HCT116 (cell line): ENCODE results near the gene OBP2B. TPM values are rescaled to one million over a fixed set of nuclear protein-coding genes. Genes with fewer than 3 reads are reported as not detected.
A peak's percentile ranks its signal among the peaks of the same experiment; 100 is the strongest.
"Not testable (repeated sequence)": the region's sequence is repeated elsewhere in the genome, so short reads cannot be mapped to it uniquely, and the experiment has no call there.

ENCODE experiments used
- ATAC-seq: fragments of 200-7000 bp; cut with Tn5 transposase; 2 replicates; pipeline ENCODE4 v1.9.1; 2020; ENCODE audit warnings: mild to moderate bottlenecking, moderate library complexity
- BruUV-seq: library from RNA; stranded (reverse); fragments of 400-500 nt; replicated peaks from 2 replicates; lab custom pipeline; 2021; lab: Mats Ljungman, UMichigan
- CTCF ChIA-PET: fragments of 300-600 bp; sonication (Branson Sonifier 250); formaldehyde crosslinking; loops from one replicate; lab custom pipeline; 2021; ENCODE audit warnings: antibody characterized with exemption; lab: Charles Lee
- POLR2A ChIA-PET: fragments of 300-600, 350-600 bp; sonication (Branson Sonifier 250); formaldehyde crosslinking; loops from one replicate; lab custom pipeline; 2021; ENCODE audit warnings: antibody characterized with exemption; lab: Charles Lee
- RAD21 ChIA-PET, 2 experiments: fragments of 300-600 bp; sonication (Branson Sonifier 250); formaldehyde crosslinking; loops; one replicate each; lab custom pipeline; 2023; ENCODE audit warnings: low total read pairs in 2 of 2; ENCODE audit not compliant: uncharacterized antibody in 2 of 2, unreplicated experiment in 2 of 2, low non-redundant PET in 1 of 2; lab: Charles Lee
- DNase-seq: peaks from one replicate; pipeline ENCODE4 v3.0.0-alpha.2; 2010; ENCODE audit warnings: low read depth, low spot score
- H2AFZ ChIP-seq: fragments of 200-600 bp; shearing (Covaris generic), sonication (generic); 2 replicates; pipeline ENCODE4 v1.6.1; 2017; ENCODE audit warnings: low read depth, mixed run types, mixed read lengths, antibody characterized with exemption, low read length; ENCODE audit not compliant: poor library complexity, severe bottlenecking
- H3K27ac ChIP-seq: 2 replicates; pipeline ENCODE4 v1.5.1; 2012; ENCODE audit warnings: low read depth, low read length
- H3K27me3 ChIP-seq: fragments of 200-600 bp; sonication (generic); 2 replicates; pipeline ENCODE4 v1.6.1; 2016; ENCODE audit warnings: mixed run types, low read length, mixed read lengths; ENCODE audit not compliant: insufficient read depth
- H3K36me3 ChIP-seq, 2 experiments: fragments of 200-500 bp in 1 of 2; fragments of 200-600 bp in 1 of 2; sonication (Bioruptor generic) in 1 of 2; sonication (generic) in 1 of 2; 2 replicates each; pipeline versions ENCODE4 v1.5.1 to v1.6.1; 2014 to 2016; ENCODE audit warnings: low read length in 2 of 2, inconsistent platforms in 1 of 2, mixed read lengths in 1 of 2, mixed run types in 1 of 2; ENCODE audit not compliant: insufficient read depth in 2 of 2, control insufficient read depth in 1 of 2
- H3K4me1 ChIP-seq, 2 experiments: fragments of 200-600 bp in 1 of 2; sonication (generic) in 1 of 2; 2 replicates each; pipeline versions ENCODE4 v1.5.1 to v1.6.1; 2012 to 2017; ENCODE audit warnings: low read length in 2 of 2, inconsistent platforms in 1 of 2, mild to moderate bottlenecking in 1 of 2, mixed read lengths in 1 of 2, mixed run types in 1 of 2, moderate library complexity in 1 of 2; ENCODE audit not compliant: insufficient read depth in 2 of 2, control insufficient read depth in 1 of 2
- H3K4me2 ChIP-seq: fragments of 200-600 bp; sonication (generic); 2 replicates; pipeline ENCODE4 v1.6.1; 2017; ENCODE audit warnings: mixed run types, low read length, mixed read lengths
- H3K4me3 ChIP-seq, 2 experiments: fragments of 200-600 bp in 1 of 2; sonication (generic) in 1 of 2; replicated peaks in 1 of 2; 2 replicates each; pipeline ENCODE4 v1.5.1; 2011 to 2016; ENCODE audit warnings: low read length in 2 of 2, control low read depth in 1 of 2, low read depth in 1 of 2, mild to moderate bottlenecking in 1 of 2, mixed read lengths in 1 of 2, mixed run types in 1 of 2
- H3K79me2 ChIP-seq: fragments of 200-600 bp; sonication (generic); 2 replicates; pipeline ENCODE4 v1.6.1; 2017; ENCODE audit warnings: mild to moderate bottlenecking, mixed run types, low read length, moderate library complexity, mixed read lengths; ENCODE audit not compliant: insufficient read depth
- H3K9ac ChIP-seq: fragments of 200-600 bp; sonication (generic); 2 replicates; pipeline ENCODE4 v1.6.1; 2016; ENCODE audit warnings: low read length, mixed read lengths
- H3K9me2 ChIP-seq: fragments of 200-600 bp; sonication (generic), shearing (Covaris generic); 2 replicates; pipeline ENCODE4 v1.6.1; 2017; ENCODE audit warnings: mixed run types, mild to moderate bottlenecking, moderate library complexity; ENCODE audit not compliant: insufficient read depth
- H3K9me3 ChIP-seq, 2 experiments: fragments of 200-500 bp in 1 of 2; fragments of 200-600 bp in 1 of 2; sonication (Bioruptor generic) in 1 of 2; sonication (generic) in 1 of 2; 2 replicates each; pipeline ENCODE4 v1.6.1; 2014 to 2017; ENCODE audit warnings: low read length in 2 of 2, mixed read lengths in 2 of 2, inconsistent platforms in 1 of 2, low read depth in 1 of 2, mild to moderate bottlenecking in 1 of 2, mixed run types in 1 of 2, moderate library complexity in 1 of 2; ENCODE audit not compliant: control insufficient read depth in 1 of 2, insufficient read depth in 1 of 2
- H4K20me1 ChIP-seq: fragments of 200-600 bp; sonication (generic), shearing (Covaris generic); 2 replicates; pipeline ENCODE4 v1.6.1; 2017; ENCODE audit warnings: mixed run types, mild to moderate bottlenecking, moderate library complexity; ENCODE audit not compliant: insufficient read depth
- POLR2A ChIP-seq: IDR thresholded peaks from 2 replicates; pipeline ENCODE4 v1.7.0; 2011; ENCODE audit warnings: borderline replicate concordance; ENCODE audit not compliant: insufficient read depth, insufficient read length; ENCODE audit errors: extremely low read depth
- SP1 ChIP-seq: IDR thresholded peaks from 2 replicates; pipeline ENCODE4 v1.6.1; 2012; ENCODE audit warnings: low read depth
- intact Hi-C: fragments of 100-400 bp; cut with micrococcal nuclease; formaldehyde crosslinking; loops from 2 replicates; pipeline ENCODE4 v1.10.0; 2022
- total RNA-seq: library from RNA; stranded (reverse); gene quantifications from one replicate; pipeline ENCODE4 v1.2.1, GENCODE V29; 2021; ENCODE audit not compliant: unreplicated experiment

The OBP2B gene
- total RNA-seq, 1 experiment from 2014 or later: not detected

- H3K79me2 ChIP-seq, H2AFZ ChIP-seq, H3K9ac ChIP-seq, BruUV-seq, POLR2A ChIA-PET, H3K9me3 ChIP-seq, H3K36me3 ChIP-seq, DNase-seq, H4K20me1 ChIP-seq, H3K9me2 ChIP-seq, H3K27me3 ChIP-seq, RAD21 ChIA-PET, ATAC-seq, H3K4me3 ChIP-seq: not testable (repeated sequence)
- H3K27ac ChIP-seq: peak overlapping the region; percentile 61
- peak overlapping the region; percentile 72 for H3K4me2 ChIP-seq
- H3K4me1 ChIP-seq: peaks cover 31 to 36% of the 10 kb centered on the region in 2 experiments
- intact Hi-C loops: loop anchor here (5.0 kb wide), 1 partner anchor 76 kb away; no protein-coding TSS in a partner anchor
- CTCF ChIA-PET: interaction anchor here (0.9 kb wide), 1 partner anchor 12 kb away, joined by 4 read pairs; no protein-coding TSS in a partner anchor
Measured at GRCh38 chr9:133251221-133251620, 42.2 kb upstream of the OBP2B start.

- H3K27ac ChIP-seq: no peak overlapping the region
- peaks cover 31 to 36% of the 10 kb centered on the region in 2 experiments for H3K4me1 ChIP-seq
- peak overlapping the region; percentile 55 for H3K4me2 ChIP-seq
- POLR2A ChIA-PET: no interaction called here
- H3K9me2 ChIP-seq: no peaks in the 10 kb centered on the region
- intact Hi-C loops: loop anchor here (5.0 kb wide), 1 partner anchor 77 kb away; no protein-coding TSS in a partner anchor
- no peaks in the 10 kb centered on the region for H3K9me3 ChIP-seq
- no peak overlapping the region for H2AFZ ChIP-seq
- no peaks in the 10 kb centered on the region for H3K36me3 ChIP-seq
- H3K4me3 ChIP-seq: no peak overlapping the region
- TF ChIP-seq SP1 (peak; percentile 57), POLR2A (no peak)
- TF ChIP-seq, all 23 proteins: peak for 1
- Histone ChIP-seq H3K27me3 (no peaks in the 10 kb centered on the region), H4K20me1 (no peaks in the 10 kb centered on the region), H3K79me2 (no peaks in the 10 kb centered on the region), H3K9ac (no peak overlapping the region)
- ATAC-seq: no peak
- DNase-seq: no peak
- ChIA-PET CTCF (interaction anchor here (0.9 kb wide), 1 partner anchor 12 kb away, joined by 4 read pairs; no protein-coding TSS in a partner anchor), RAD21 (no interaction called here)
- BruUV-seq: no TSS peak
Measured at GRCh38 chr9:133250741-133251170, 41.7 kb upstream of the OBP2B start.
